Small intestine (tissue), 7 donors: ENCODE measurements around the gene PLEKHH2. TPM values are rescaled to one million over a fixed set of nuclear protein-coding genes. Genes with fewer than 3 reads are reported as not detected.

ENCODE experiments used
- DNase-seq, 2 donors: peaks; one replicate each; pipeline versions ENCODE4 v3.0.0 to v3.0.0-alpha.2; 2013
- FAIRE-seq: peaks from 2 replicates; lab custom pipeline; 2012; peaks lifted over from hg19 to GRCh38; lab: Jason Lieb, UNC
- H3K27ac ChIP-seq, 3 donors: one replicate each; pipeline ENCODE4 v1.5.1; 2013; ENCODE audit warnings: low read length in 2 of 3, mild to moderate bottlenecking in 2 of 3, control low read depth in 1 of 3, inconsistent platforms in 1 of 3, low read depth in 1 of 3, moderate library complexity in 1 of 3
- H3K27me3 ChIP-seq, 3 donors: one replicate each; pipeline ENCODE4 v1.6.1; 2013; ENCODE audit warnings: low read length in 3 of 3, inconsistent platforms in 1 of 3; ENCODE audit not compliant: control insufficient read depth in 3 of 3, insufficient read depth in 3 of 3
- H3K36me3 ChIP-seq, 3 donors: one replicate each; pipeline ENCODE4 v1.6.1; 2013; ENCODE audit warnings: low read length in 3 of 3, inconsistent platforms in 1 of 3, low read depth in 1 of 3, mild to moderate bottlenecking in 1 of 3, moderate library complexity in 1 of 3; ENCODE audit not compliant: control insufficient read depth in 3 of 3, insufficient read depth in 2 of 3
- H3K4me1 ChIP-seq, 3 donors: one replicate each; pipeline ENCODE4 v1.6.1; 2013; ENCODE audit warnings: low read length in 2 of 3, inconsistent platforms in 1 of 3, low read depth in 1 of 3, mild to moderate bottlenecking in 1 of 3, moderate library complexity in 1 of 3; ENCODE audit not compliant: control insufficient read depth in 3 of 3, insufficient read depth in 2 of 3
- H3K4me3 ChIP-seq, 3 donors: one replicate each; pipeline ENCODE4 v1.5.1; 2013; ENCODE audit warnings: low read length in 3 of 3, control low read depth in 1 of 3, inconsistent platforms in 1 of 3, low read depth in 1 of 3, mild to moderate bottlenecking in 1 of 3, moderate library complexity in 1 of 3
- H3K9me3 ChIP-seq, 2 donors: one replicate each; pipeline ENCODE4 v1.6.1; 2013; ENCODE audit warnings: low read depth in 1 of 2, low read length in 1 of 2; ENCODE audit not compliant: control insufficient read depth in 2 of 2, insufficient read depth in 1 of 2
- WGBS, 3 donors: extraction: QIAGEN DNeasy Blood & Tissue Kit; methylation state at CpG; one replicate each; pipeline ENCODE4 v1.1.7; 2013; 5-methylcytosine and 5-hydroxymethylcytosine counted together
- polyA plus RNA-seq, 4 donors: library from polyadenylated mRNA; stranded (reverse) in 3 of 4; unstranded in 1 of 4; fragments of 200-250 nt in 3 of 4; fragments of 120-200 nt in 1 of 4; gene quantifications; one replicate each; pipeline versions ENCODE4 v1.2.1 to v1.2.3, GENCODE V29; 2013
- donor health status: healthy with polysubstance abuse.
- donor health status: control.
- donor health status: control.
- donor health status: Bipolar disorder and iron deficiency.
- donor health status: healthy.

PLEKHH2 gene
- polyA plus RNA-seq, 4 donors = 1.1 to 9.7 (median 1.5) TPM

DNA sequence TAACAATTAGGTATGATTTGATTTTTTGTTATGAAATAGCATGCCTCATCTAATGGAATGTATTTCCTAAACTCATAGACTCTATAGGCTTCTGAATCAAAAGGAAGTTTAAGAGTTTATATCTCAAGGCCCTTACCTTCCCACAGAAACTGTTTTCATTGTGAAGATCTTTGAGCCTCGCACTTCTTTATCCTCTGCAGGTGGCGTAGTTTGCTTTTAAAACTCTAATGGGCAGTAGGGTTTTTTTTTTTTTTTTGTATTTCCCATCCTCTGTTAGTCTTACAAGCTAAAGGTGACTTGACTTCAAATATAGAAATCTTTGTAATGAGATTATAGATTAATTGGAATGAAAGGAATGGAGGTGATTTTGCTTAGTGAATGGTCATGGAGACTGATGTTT lies 165.1 kb downstream of the PLEKHH2 start:
- Histone ChIP-seq H3K27ac (peak overlapping the region in 1 of 3 donors; percentile 32), H3K9me3 (no peaks in the 10 kb centered on the region), H3K36me3 (peaks cover 0 to 11% (median 2%) of the 10 kb centered on the region in 3 donors), H3K4me3 (peak overlapping the region in 1 of 3 donors; percentile 1), H3K27me3 (no peaks in the 10 kb centered on the region), H3K4me1 (peaks cover 0 to 31% (median 4%) of the 10 kb centered on the region in 3 donors)
- 34 to 63% (median 45%) methylated on average over 2 of the region's 2 CpGs for WGBS, 3 donors
- peak in 1 of 2 donors; percentile 69 for DNase-seq
- FAIRE-seq = peak; percentile 53

DNA sequence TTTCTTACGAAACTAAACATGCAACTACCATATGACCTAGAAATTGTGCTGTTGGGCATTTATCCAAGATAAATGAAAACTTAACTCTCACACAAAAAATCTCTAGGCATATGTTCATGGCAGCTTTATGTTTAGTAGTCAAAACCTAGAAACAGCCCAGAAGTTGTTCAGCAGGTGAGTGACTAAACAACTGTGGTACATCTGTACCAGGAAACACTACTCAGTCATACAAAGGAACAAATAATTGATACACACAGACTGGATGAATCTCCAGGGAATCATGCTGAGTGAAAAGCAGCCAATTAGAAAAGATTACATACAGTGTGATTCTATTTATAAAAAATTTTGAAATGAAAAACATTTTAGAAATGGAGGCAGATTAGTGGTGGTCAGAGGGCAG lies 166.1 kb downstream of the PLEKHH2 start:
- FAIRE-seq (no peak), DNase-seq (no peak)
- Histone ChIP-seq H3K27ac (no peak overlapping the region), H3K9me3 (no peaks in the 10 kb centered on the region), H3K27me3 (no peaks in the 10 kb centered on the region), H3K36me3 (peaks cover 0 to 5% (median 2%) of the 10 kb centered on the region in 3 donors), H3K4me3 (peak overlapping the region in 1 of 3 donors; percentile 19), H3K4me1 (peaks cover 0 to 38% (median 4%) of the 10 kb centered on the region in 3 donors)
- WGBS, 3 donors = 70 to 84% (median 78%) methylated on average over 1 of the region's 1 CpG

DNA sequence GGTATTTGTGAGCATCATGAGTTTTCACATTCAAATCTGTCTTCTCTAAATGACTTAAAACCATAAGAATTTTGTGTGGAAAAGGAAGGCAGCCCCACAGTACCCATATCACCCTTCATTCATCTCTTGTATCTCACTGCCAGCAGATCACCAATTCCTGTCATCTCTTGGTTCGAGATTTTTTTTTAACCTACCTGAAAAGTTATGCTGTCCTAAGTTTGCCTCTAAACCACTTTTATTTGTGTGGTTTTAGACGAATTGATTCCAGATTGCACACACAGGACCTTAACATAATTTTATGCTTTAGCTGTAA lies 169.6 kb downstream of the PLEKHH2 start:
- H3K27ac ChIP-seq = peak overlapping the region in 1 of 3 donors; percentile 70
- H3K9me3 ChIP-seq = no peaks in the 10 kb centered on the region
- no peaks in the 10 kb centered on the region for H3K27me3 ChIP-seq
- H3K36me3 ChIP-seq = peaks cover 0 to 5% (median 2%) of the 10 kb centered on the region in 3 donors
- WGBS, 3 donors = 11 to 63% (median 32%) methylated on average over 2 of the region's 2 CpGs
- FAIRE-seq = no peak
- H3K4me3 ChIP-seq = no peak overlapping the region
- peaks cover 0 to 45% (median 4%) of the 10 kb centered on the region in 3 donors for H3K4me1 ChIP-seq
- DNase-seq = no peak

DNA sequence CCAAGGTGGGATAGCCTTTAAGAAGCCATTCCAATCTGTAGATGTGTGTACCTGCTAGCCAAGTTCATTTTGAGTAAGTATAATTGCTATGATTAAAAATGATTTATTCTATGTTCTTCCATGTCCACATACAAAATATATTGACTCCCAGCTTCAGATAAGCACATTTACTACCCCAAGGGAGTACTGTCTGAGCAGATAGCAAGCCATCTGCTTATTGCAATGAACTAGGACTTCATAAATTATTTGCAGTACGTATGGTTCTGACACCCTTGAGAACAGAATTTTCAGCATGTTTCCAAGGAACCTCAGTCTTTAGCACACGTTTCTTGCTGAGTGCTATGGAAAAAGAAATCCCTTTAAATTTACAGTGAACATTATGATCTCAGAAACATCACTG lies 173.4 kb downstream of the PLEKHH2 start:
- DNase-seq (no peak), FAIRE-seq (no peak)
- Histone ChIP-seq H3K27ac (no peak overlapping the region), H3K4me1 (peaks cover 0 to 35% (median 0%) of the 10 kb centered on the region in 3 donors), H3K4me3 (no peak overlapping the region), H3K9me3 (no peaks in the 10 kb centered on the region), H3K36me3 (peaks cover 0 to 11% (median 6%) of the 10 kb centered on the region in 3 donors), H3K27me3 (no peaks in the 10 kb centered on the region)
- WGBS, 3 donors = 66 to 74% (median 70%) methylated on average over 2 of the region's 2 CpGs

DNA sequence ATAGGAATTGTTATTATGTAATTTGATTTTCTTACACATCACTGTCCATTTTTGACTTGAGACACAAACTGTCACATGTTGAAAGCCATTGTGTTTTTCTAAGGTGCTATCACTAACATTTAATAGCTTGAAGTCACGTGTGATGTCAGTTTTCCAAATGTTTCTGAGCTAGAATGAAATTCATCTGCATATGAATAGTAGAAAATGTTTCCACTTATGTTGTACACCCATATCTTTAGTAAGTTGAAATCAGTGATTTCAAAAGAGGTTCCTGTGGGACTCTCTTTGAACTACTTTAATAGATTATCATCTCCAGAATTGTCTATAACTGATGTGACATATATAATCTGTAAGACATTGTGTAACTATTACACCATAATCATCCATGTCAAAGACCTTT lies 173.8 kb downstream of the PLEKHH2 start:
- H3K36me3 ChIP-seq = peaks cover under 1 to 9% (median 6%) of the 10 kb centered on the region in 3 donors
- FAIRE-seq = peak; percentile 5

DNA sequence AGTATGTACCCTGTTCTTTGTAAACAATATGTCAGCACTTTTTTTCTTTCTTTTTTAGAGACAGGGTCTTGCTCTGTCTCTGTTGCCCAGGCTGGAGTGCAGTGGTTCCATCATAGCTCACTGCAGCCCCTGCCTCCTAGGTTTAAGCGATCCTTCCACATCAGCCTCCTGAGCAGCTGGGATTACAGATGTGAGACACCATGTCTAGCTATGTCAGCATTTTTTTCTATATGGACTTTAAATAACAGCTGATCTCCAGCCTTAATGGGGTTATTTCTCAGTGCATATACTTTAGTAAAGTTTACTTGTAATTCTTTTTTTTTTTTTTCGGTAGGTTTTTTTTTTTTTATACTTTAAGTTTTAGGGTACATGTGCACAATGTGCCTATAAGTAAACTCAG lies 174.9 kb downstream of the PLEKHH2 start:
- no peak for FAIRE-seq
- 69 to 89% (median 88%) methylated on average over 2 of the region's 2 CpGs for WGBS, 3 donors
- H3K9me3 ChIP-seq = no peaks in the 10 kb centered on the region

More for the DNA sequence above, 173.8 kb downstream of the PLEKHH2 start:
- H3K27me3 ChIP-seq = no peaks in the 10 kb centered on the region
- H3K9me3 ChIP-seq = no peaks in the 10 kb centered on the region
- H3K27ac ChIP-seq = no peak overlapping the region
- WGBS, 3 donors = 67 to 85% (median 74%) methylated on average over 1 of the region's 1 CpG
- no peak overlapping the region for H3K4me3 ChIP-seq
- H3K4me1 ChIP-seq = peaks cover 0 to 31% (median 0%) of the 10 kb centered on the region in 3 donors
- DNase-seq = no peak

DNA sequence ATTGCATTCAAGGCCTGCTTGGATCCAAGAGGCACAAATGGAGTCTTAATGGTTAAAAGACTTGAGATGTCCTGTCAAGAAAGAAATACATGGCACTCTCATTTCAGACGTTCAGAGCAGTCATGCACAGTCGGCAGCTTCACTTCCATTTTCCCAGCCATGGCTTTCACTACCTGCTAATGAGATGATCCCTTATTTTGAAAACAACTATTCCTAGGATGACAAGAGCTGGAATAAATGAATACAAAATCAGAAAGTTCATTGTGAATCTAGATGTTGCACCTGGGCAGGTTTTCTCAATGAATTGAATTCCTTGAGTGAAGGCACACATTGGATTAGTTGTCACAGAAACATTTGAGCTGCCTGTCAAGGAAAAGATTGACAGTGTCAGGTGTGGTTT lies 175.9 kb downstream of the PLEKHH2 start:
- H3K4me1 ChIP-seq = peaks cover 0 to 12% (median 0%) of the 10 kb centered on the region in 3 donors
- H3K36me3 ChIP-seq = peaks cover 4 to 14% (median 8%) of the 10 kb centered on the region in 3 donors
- no peaks in the 10 kb centered on the region for H3K27me3 ChIP-seq
- 58 to 75% (median 72%) methylated on average over 2 of the region's 2 CpGs for WGBS, 3 donors
- DNase-seq (no peak), FAIRE-seq (no peak)
- no peak overlapping the region for H3K4me3 ChIP-seq
- H3K27ac ChIP-seq = no peak overlapping the region
- H3K9me3 ChIP-seq = no peaks in the 10 kb centered on the region

More for the DNA sequence above, 174.9 kb downstream of the PLEKHH2 start:
- Histone ChIP-seq H3K27me3 (no peaks in the 10 kb centered on the region), H3K4me3 (no peak overlapping the region), H3K36me3 (peaks cover 4 to 11% (median 8%) of the 10 kb centered on the region in 3 donors), H3K27ac (no peak overlapping the region), H3K4me1 (peaks cover 0 to 20% (median 0%) of the 10 kb centered on the region in 3 donors)
- DNase-seq = no peak

DNA sequence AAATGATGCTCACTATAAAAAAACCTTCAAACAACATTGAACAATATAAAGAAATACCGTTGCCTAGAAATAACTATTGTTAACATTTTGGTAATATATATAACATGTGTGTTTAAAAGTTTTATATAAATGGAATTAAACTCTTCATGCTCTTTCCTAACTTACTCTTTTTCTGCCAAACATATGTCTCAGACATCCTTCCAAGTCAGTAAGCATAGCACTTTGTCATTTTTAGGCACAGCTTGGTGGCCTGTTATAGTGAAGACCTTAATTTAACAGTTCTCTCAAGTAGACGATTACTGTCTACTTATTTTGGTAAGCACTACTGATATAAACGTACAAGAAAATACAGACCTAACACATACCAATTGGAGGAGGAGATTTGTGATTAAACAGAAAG lies 177.7 kb downstream of the PLEKHH2 start:
- Histone ChIP-seq H3K9me3 (no peaks in the 10 kb centered on the region), H3K36me3 (peaks cover 4 to 14% (median 8%) of the 10 kb centered on the region in 3 donors), H3K4me1 (peaks cover 0 to 17% (median 0%) of the 10 kb centered on the region in 3 donors), H3K4me3 (no peak overlapping the region), H3K27ac (no peak overlapping the region), H3K27me3 (no peaks in the 10 kb centered on the region)
- 74 to 96% (median 85%) methylated on average over 3 of the region's 3 CpGs for WGBS, 3 donors
- FAIRE-seq (no peak), DNase-seq (no peak)
